GM18909 (cell line): Measurements from ENCODE around the gene ETV5.

Experiments used
- ATAC-seq: cut with Tn5 transposase; IDR thresholded peaks from one replicate; pipeline ENCODE4 v1.9.1; 2021; ENCODE audit warnings: mild to moderate bottlenecking; ENCODE audit not compliant: unreplicated experiment, poor library complexity

The ETV5 gene

DNA sequence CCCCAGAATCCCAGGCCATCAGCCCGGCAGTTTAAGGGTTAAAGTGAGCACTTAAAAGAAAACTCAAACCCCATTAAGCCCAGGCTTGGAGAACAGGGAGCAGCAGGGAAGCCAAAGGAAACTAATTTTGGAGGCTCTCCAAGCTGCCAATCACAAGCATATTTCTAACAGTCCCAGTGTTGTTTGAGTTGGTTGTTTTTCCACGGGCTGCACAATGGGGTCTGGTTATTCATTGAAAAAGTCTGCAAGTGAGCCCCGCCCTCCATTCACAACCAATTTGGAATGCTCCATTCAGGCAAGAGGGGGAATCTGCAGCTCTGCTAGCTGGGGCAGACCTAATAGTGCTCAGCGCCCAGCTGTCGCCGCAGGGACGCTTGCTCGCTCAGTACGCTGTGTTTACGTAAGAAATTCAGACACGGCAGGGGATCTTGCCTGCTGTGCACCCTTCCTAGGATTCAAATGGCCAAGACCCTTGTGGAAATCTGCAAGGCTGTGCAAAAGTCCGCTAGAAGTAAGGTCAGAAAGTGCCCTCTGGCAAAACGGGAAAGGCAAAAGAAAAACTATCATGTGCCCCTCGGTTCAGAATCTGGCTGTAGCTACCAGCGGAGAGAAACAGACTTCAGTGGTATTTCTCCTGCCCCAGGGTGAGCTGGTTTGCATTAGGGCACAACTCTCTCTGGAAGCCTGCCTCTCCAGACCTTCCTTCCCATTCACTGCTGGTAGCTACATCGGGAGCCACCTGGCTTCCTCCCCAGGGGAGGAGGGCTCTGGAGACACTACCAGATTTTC lies 11.0 kb downstream of the ETV5 start:
- no peak for ATAC-seq

GRCh38 chr3:186097317-186097662 lies 11.6 kb downstream of the ETV5 start:
- no peak for ATAC-seq

- ATAC-seq: no peak
Measured at GRCh38 chr3:186096290-186096689, 12.6 kb downstream of the ETV5 start.

GRCh38 chr3:186095561-186096081 lies 13.3 kb downstream of the ETV5 start:
- ATAC-seq: no peak

- ATAC-seq: no peak
Measured at GRCh38 chr3:186094696-186095425, 14.0 kb downstream of the ETV5 start.

DNA sequence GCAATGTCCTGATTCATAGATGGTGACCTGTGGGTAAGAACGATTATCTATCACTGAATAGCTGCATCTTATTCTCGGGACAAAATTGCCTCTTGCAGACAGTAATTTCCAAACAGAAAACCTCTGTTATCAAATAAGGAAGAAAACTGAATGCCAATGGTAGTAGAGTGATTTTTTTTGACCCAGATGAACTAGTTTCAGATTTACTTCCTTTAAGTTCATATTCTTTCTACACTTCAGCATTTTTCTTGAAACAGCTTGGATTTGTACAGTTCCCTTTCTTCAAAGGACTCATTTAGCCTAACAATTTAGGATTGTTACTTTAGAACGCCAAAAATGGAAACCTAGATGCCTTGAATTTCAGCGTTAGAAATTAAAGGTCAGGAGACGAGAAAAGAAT lies 14.6 kb downstream of the ETV5 start:
- no peak for ATAC-seq

GRCh38 chr3:186093271-186093900 lies 15.5 kb downstream of the ETV5 start:
- no peak for ATAC-seq

GRCh38 chr3:186092360-186093070 lies 16.4 kb downstream of the ETV5 start:
- ATAC-seq: no peak

GRCh38 chr3:186090901-186091300 lies 18.0 kb downstream of the ETV5 start:
- no peak for ATAC-seq

DNA sequence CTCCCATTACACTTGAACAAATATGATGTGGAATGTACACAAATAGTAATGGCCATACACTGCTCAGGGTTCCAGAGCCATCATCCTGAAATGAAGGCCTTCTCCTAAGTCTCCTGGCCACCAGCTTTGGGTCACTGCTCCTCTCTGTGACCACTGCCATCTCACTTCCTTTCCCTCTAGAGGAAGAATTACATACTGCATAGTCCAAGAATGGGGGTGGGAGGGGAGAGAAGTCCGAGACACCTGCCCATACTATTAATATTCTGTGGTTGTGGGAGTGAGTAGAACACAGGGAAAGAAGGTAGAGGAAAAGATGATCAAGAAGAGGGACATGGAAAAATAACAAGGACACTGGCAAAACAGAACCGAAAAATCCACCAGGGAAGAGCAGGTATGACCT lies 20.6 kb downstream of the ETV5 start:
- ATAC-seq: no peak

DNA sequence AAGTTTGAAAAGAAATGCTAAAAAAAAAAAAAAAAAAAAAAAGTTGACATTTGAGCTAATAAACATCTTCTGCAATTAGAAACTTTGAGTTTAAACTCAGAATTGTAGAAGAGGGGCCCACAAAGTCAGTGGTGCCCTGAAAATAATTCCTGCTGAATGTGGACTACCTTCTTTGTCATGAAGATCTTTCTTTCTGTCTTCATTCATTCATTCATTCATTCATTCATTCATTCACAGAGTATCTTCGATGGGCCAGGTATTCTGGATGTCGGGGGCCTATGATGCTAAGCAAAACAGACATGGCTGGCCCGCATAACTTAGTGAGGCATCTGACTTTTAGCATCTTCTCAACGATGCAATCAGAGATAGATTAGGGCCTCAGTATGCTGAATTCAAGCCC lies 24.6 kb downstream of the ETV5 start:
- ATAC-seq: no peak

GRCh38 chr3:186083746-186084145 lies 25.1 kb downstream of the ETV5 start:
- no peak for ATAC-seq

- no peak for ATAC-seq
Measured at GRCh38 chr3:186082150-186082549, 26.7 kb downstream of the ETV5 start.

- ATAC-seq: no peak
Measured at GRCh38 chr3:186081678-186082077, 27.2 kb downstream of the ETV5 start.

DNA sequence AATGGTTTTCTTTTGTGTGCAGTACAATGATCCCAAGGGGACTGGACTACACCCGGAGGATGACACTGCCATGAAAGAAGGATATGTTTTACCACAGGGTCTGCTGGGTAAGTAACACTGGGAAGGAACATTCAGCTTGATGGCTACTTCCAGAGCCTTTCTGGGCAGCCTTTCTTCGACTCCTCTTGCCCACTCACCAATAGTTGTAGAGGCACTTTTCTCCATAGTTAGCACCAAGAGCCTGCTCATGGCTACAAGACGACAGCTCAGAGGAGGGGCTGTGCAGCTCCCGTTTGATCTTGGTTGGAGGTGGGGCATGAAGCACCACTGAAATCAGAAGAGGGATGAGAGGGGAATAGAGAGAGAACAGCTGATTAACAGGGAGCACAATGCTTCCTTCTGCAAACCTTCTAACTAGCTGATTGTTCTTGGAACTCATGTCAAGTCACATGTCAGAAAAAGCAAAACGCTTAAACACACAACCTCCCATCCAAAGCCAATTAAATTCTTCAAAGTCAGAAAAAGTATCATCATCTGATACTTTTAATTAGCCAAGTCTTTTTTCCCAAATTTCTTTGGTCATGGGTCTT lies 27.9 kb downstream of the ETV5 start:
- ATAC-seq: no peak

DNA sequence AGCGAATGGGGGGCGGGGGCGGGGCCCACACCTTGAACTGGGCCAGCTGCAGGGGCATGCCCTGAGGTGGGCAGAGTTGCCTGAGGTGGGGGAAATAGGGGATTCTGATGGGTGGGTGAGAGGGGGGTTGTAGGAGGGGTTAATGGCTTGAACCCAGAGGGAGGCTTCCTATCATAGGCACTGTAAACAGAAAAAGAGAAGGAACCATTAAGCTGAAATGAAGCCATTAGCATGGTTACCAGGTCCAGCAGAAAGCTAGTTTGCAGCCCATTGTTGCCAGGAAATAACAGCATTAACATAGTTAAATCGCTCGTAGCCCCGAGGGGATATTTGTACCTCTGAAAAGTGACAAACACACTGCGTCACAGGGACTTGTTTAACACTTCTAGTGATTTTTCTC lies 29.0 kb downstream of the ETV5 start:
- no peak for ATAC-seq

DNA sequence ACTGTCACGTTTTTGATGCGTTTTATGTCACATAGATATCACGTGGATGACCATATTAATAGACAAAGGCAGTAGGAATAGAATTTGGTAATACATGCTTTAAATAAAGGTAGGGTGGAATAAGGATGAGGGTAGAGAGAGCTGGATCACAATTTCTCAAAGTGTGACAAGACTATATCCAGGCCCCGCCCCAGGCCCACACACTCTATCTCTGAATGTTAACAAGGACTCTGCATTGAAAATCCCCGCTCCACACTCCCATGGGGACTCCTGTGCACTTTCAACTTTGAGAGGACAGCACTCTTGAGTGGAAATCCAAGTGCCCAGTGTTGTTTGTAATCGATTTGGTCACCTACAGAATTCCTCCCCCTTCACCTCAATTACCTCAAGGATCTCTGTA lies 31.4 kb downstream of the ETV5 start:
- no peak for ATAC-seq

DNA sequence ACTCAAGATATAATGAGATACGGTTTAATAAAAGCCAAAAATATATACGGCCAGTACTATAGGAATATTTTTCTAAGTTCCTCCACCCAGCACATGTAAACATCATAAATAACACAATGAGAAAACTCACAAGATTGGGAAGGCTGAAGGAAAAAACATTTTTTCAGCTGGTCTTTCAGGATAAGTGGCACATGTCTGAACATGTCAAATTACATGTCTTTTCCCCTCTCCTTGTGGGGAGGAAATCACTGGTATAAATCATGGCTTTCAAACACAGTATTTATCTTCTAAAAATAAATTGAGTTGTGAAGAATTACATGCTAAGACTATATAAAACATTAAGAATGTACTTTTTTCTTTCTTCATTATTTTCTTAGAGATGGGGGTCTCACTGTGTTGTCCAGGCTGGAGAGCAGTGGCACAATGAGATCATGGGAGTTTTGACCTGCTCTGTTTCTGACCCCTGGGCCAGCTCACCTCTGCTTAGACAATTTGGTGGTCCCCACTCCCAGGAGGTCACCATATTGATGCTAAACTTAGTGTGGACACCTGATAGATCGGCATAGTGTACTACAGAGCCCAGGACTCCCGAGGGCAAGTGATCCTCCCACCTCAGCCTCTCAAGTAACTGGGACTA lies 32.8 kb downstream of the ETV5 start:
- no peak for ATAC-seq

- no peak for ATAC-seq
Measured at GRCh38 chr3:186075489-186075888, 33.4 kb downstream of the ETV5 start.

DNA sequence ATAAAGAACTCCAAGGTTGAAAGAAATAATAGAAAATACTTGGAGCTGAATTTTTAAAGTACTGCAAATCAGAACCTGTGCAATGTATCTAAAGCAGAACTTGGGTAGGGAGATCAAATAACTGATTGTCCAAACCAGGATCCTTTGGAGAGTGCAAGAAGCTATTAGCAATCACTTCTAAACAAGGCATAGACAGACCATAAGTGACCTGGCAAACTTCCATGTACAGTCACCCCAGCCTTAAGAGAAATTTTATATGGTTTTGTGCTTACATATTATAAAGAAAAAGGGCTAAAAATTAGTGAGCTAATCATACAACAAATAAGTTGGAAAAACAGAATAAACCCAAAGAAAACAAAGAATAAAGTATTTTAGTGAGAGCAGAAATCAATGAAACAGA lies 35.2 kb downstream of the ETV5 start:
- no peak for ATAC-seq
